GM23338 (cell line): ENCODE measurements around the gene FGF22. TPM values are rescaled to one million over a fixed set of nuclear protein-coding genes. Genes with fewer than 3 reads are reported as not detected.

Experiments used
- ATAC-seq: fragments of 200-7000 bp; cut with Tn5 transposase; 3 replicates; pipeline ENCODE4 v1.9.1; 2020
- DNase-seq: peaks from one replicate; pipeline ENCODE4 v3.0.0-alpha.2; 2015; ENCODE audit warnings: low spot score
- H2AFZ ChIP-seq: fragments of 200-600 bp; sonication (generic); 2 replicates; pipeline ENCODE4 v1.8.0; 2016; ENCODE audit warnings: antibody characterized with exemption, mild to moderate bottlenecking, moderate library complexity
- H3F3A ChIP-seq: fragments of 200-600 bp; sonication (generic); replicated peaks from 2 replicates; pipeline ENCODE4 v1.8.0; 2017; ENCODE audit warnings: antibody characterized with exemption, mixed run types, low read depth
- H3K27ac ChIP-seq: fragments of 200-600 bp; sonication (generic); 2 replicates; pipeline ENCODE4 v1.6.1; 2016; ENCODE audit warnings: low read depth
- H3K27me3 ChIP-seq: fragments of 200-600 bp; sonication (generic); 2 replicates; pipeline ENCODE4 v1.8.0; 2016; ENCODE audit warnings: mild to moderate bottlenecking, mixed run types, moderate library complexity; ENCODE audit not compliant: insufficient read depth
- H3K36me3 ChIP-seq: fragments of 200-600 bp; sonication (generic); 2 replicates; pipeline ENCODE4 v1.8.0; 2016; ENCODE audit warnings: mild to moderate bottlenecking; ENCODE audit not compliant: insufficient read depth
- H3K4me1 ChIP-seq: fragments of 200-600 bp; sonication (generic); 2 replicates; pipeline ENCODE4 v1.8.0; 2016; ENCODE audit warnings: mild to moderate bottlenecking, moderate library complexity; ENCODE audit not compliant: insufficient read depth
- H3K4me2 ChIP-seq: fragments of 200-600 bp; sonication (generic); 2 replicates; pipeline ENCODE4 v1.7.1; 2017; ENCODE audit warnings: mixed run types
- H3K4me3 ChIP-seq: fragments of 200-600 bp; sonication (generic); 2 replicates; pipeline ENCODE4 v1.6.1; 2016; ENCODE audit warnings: mixed run types
- H3K79me2 ChIP-seq: fragments of 200-600 bp; sonication (generic); replicated peaks from 2 replicates; pipeline ENCODE4 v1.8.0; 2017; ENCODE audit warnings: mild to moderate bottlenecking; ENCODE audit not compliant: insufficient read depth
- H3K9me2 ChIP-seq: fragments of 200-600 bp; sonication (generic); 2 replicates; pipeline ENCODE4 v1.8.0; 2017; ENCODE audit not compliant: insufficient read depth
- H4K20me1 ChIP-seq: fragments of 200-600 bp; sonication (generic); replicated peaks from 2 replicates; pipeline ENCODE4 v1.8.0; 2017; ENCODE audit warnings: mild to moderate bottlenecking; ENCODE audit not compliant: insufficient read depth
- H3K27ac Mint-ChIP-seq: 2 replicates; pipeline ENCODE4 v1.8.0; 2020; ENCODE audit warnings: inconsistent platforms, mild to moderate bottlenecking, moderate library complexity, mixed read lengths
- H3K27me3 Mint-ChIP-seq: 3 replicates; pipeline ENCODE4 v1.8.0; 2022; ENCODE audit warnings: low read depth, mild to moderate bottlenecking, moderate library complexity, mixed read lengths, inconsistent platforms; ENCODE audit not compliant: insufficient read depth, poor library complexity
- H3K36me3 Mint-ChIP-seq: 3 replicates; pipeline ENCODE4 v1.8.0; 2021; ENCODE audit warnings: low read depth, mild to moderate bottlenecking, inconsistent platforms, moderate library complexity, mixed read lengths
- H3K4me1 Mint-ChIP-seq: 3 replicates; pipeline ENCODE4 v1.8.0; 2020; ENCODE audit warnings: mild to moderate bottlenecking, inconsistent platforms, mixed read lengths
- H3K4me3 Mint-ChIP-seq: 3 replicates; pipeline ENCODE4 v1.8.0; 2021; ENCODE audit warnings: moderate library complexity, mild to moderate bottlenecking, inconsistent platforms, mixed read lengths
- H3K9me3 Mint-ChIP-seq: 3 replicates; pipeline ENCODE4 v1.8.0; 2020; ENCODE audit warnings: moderate library complexity, mild to moderate bottlenecking, inconsistent platforms, mixed read lengths
- CREB1 ChIP-seq: fragments of 250-450 bp; sonication (Bioruptor Pico); IDR thresholded peaks from 2 replicates; pipeline ENCODE4 v1.5.0; 2020; ENCODE audit warnings: low read depth, mild to moderate bottlenecking, moderate library complexity
- EZH2 ChIP-seq: fragments of 200-600 bp; sonication (generic); IDR thresholded peaks from one replicate; pipeline ENCODE4 v1.8.0; 2017; ENCODE audit warnings: antibody characterized with exemption, mild to moderate bottlenecking, low read depth; ENCODE audit not compliant: unreplicated experiment
- EZH2phosphoT487 ChIP-seq: fragments of 200-600 bp; sonication (generic); IDR thresholded peaks from one replicate; pipeline ENCODE4 v1.8.1; 2018; ENCODE audit warnings: antibody characterized with exemption; ENCODE audit not compliant: unreplicated experiment
- JUNB ChIP-seq: IDR thresholded peaks from one replicate; pipeline ENCODE4 v1.6.1; 2016; ENCODE audit warnings: antibody characterized with exemption; ENCODE audit not compliant: unreplicated experiment
- NANOG ChIP-seq: IDR thresholded peaks from 2 replicates; pipeline ENCODE4 v1.6.1; 2016; ENCODE audit warnings: antibody characterized with exemption, borderline replicate concordance
- POLR2AphosphoS5 ChIP-seq: IDR thresholded peaks from 2 replicates; pipeline ENCODE4 v1.6.1; 2016; ENCODE audit warnings: antibody characterized with exemption, low read depth
- STAT1 ChIP-seq: IDR thresholded peaks from one replicate; pipeline ENCODE4 v1.6.1; 2016; ENCODE audit warnings: antibody characterized with exemption; ENCODE audit not compliant: unreplicated experiment
- ZNF114 ChIP-seq: fragments of 250-450 bp; sonication (Bioruptor Pico); IDR thresholded peaks from 2 replicates; pipeline ENCODE4 v1.5.0; 2020; ENCODE audit warnings: mild to moderate bottlenecking, moderate library complexity
- ZNF331 ChIP-seq: fragments of 250-450 bp; sonication (Bioruptor Pico); IDR thresholded peaks from 2 replicates; pipeline ENCODE4 v1.5.0; 2020; ENCODE audit warnings: low read depth, mild to moderate bottlenecking, moderate library complexity
- polyA plus RNA-seq: library from polyadenylated mRNA; unstranded; fragments of >200 nt; fragmentation: Nextera tagmentation; extraction: Ambion mirVana; gene quantifications from 2 replicates; pipeline ENCODE4 v1.2.1, GENCODE V29; 2016
- total RNA-seq: library from RNA; depleted of rRNA; stranded (reverse); fragments of >200 nt; shearing (Covaris generic); gene quantifications from 2 replicates; pipeline ENCODE4 v1.2.3, GENCODE V29; 2014
- TF ChIP-seq, protein P1 (sequence below), 2 experiments: fragments of 200-600 bp in 1 of 2; sonication (generic) in 1 of 2; conservative IDR thresholded peaks; 2 replicates each; pipeline versions ENCODE4 v1.5.1 to v1.6.1; 2016 to 2017; ENCODE audit warnings: antibody characterized with exemption in 2 of 2, low read depth in 2 of 2, mild to moderate bottlenecking in 2 of 2, moderate library complexity in 1 of 2
- TF ChIP-seq, protein P2 (sequence below): IDR thresholded peaks from 2 replicates; pipeline ENCODE4 v1.6.1; 2016; ENCODE audit warnings: antibody characterized with exemption
- TF ChIP-seq, protein P3 (sequence below): IDR thresholded peaks from one replicate; pipeline ENCODE4 v1.6.1; 2018; ENCODE audit warnings: antibody characterized with exemption; ENCODE audit not compliant: unreplicated experiment
- TF ChIP-seq, protein P4 (sequence below): fragments of 250-450 bp; sonication (Bioruptor Pico); IDR thresholded peaks from 2 replicates; pipeline ENCODE4 v1.5.0; 2020; ENCODE audit warnings: mild to moderate bottlenecking, moderate library complexity

The FGF22 gene
- total and polyA plus RNA-seq, 2 experiments from 2014 or later = 1.0 to 2.8 TPM

DNA sequence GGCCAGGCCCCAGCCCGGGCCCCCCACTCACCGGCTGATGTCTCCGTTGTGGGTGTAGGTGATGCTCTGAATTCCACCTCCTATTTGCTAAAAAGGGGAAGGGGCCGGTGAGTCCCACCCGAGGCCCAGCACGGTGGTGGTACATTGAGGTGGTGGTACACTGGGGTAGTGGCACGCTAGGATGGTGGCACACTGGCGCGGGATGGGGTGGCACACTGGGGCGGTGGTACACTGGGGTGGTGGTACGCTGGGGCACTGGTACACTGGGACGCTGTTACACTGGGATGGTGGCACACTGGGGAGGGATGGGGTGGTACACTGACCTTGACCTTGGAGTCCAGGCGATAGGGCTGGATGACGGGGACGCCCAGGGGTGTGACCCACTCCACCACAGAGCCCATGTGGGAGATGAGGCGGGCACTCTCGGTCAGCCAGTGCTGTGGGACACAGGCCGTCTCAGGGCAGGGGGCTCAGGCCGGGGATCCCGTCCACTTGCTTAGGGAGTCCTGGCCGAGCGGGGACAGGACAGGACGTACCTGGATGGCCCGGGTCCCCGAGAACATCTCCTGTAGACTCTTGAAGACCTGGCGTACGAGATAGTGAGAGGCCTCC, 20.9 kb upstream of the FGF22 start:
- H3K4me1 Mint-ChIP-seq = peaks cover 3% of the 10 kb centered on the region; the same call in 2 of the 3 replicates
- Histone ChIP-seq H3K27ac (no peak overlapping the region), H3K4me1 (no peaks in the 10 kb centered on the region), H4K20me1 (peaks cover 4% of the 10 kb centered on the region; the same call in 1 of the 2 replicates), H3K36me3 (no peaks in the 10 kb centered on the region), H3K79me2 (no peaks in the 10 kb centered on the region), H3K4me3 (no peak overlapping the region), H3K4me2 (no peak overlapping the region), H3F3A (no peaks in the 10 kb centered on the region), H3K27me3 (no peaks in the 10 kb centered on the region), H2AFZ (no peak overlapping the region), H3K9me2 (no peaks in the 10 kb centered on the region)
- no peak for ATAC-seq
- no peak for TF ChIP-seq ZNF114
- no peak for TF ChIP-seq CREB1 (CRISPR knock-in tag)
- TF ChIP-seq JUNB = no peak
- no peak for TF ChIP-seq EZH2
- no peak for TF ChIP-seq STAT1
- TF ChIP-seq, protein P1, sequence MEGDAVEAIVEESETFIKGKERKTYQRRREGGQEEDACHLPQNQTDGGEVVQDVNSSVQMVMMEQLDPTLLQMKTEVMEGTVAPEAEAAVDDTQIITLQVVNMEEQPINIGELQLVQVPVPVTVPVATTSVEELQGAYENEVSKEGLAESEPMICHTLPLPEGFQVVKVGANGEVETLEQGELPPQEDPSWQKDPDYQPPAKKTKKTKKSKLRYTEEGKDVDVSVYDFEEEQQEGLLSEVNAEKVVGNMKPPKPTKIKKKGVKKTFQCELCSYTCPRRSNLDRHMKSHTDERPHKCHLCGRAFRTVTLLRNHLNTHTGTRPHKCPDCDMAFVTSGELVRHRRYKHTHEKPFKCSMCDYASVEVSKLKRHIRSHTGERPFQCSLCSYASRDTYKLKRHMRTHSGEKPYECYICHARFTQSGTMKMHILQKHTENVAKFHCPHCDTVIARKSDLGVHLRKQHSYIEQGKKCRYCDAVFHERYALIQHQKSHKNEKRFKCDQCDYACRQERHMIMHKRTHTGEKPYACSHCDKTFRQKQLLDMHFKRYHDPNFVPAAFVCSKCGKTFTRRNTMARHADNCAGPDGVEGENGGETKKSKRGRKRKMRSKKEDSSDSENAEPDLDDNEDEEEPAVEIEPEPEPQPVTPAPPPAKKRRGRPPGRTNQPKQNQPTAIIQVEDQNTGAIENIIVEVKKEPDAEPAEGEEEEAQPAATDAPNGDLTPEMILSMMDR (conservative IDR thresholded peaks at IDR 0.05; ENCODE audit: low read depth in 2 of 2) = no peak
- TF ChIP-seq, protein P2, sequence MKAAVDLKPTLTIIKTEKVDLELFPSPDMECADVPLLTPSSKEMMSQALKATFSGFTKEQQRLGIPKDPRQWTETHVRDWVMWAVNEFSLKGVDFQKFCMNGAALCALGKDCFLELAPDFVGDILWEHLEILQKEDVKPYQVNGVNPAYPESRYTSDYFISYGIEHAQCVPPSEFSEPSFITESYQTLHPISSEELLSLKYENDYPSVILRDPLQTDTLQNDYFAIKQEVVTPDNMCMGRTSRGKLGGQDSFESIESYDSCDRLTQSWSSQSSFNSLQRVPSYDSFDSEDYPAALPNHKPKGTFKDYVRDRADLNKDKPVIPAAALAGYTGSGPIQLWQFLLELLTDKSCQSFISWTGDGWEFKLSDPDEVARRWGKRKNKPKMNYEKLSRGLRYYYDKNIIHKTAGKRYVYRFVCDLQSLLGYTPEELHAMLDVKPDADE = no peak
- TF ChIP-seq, protein P3, sequence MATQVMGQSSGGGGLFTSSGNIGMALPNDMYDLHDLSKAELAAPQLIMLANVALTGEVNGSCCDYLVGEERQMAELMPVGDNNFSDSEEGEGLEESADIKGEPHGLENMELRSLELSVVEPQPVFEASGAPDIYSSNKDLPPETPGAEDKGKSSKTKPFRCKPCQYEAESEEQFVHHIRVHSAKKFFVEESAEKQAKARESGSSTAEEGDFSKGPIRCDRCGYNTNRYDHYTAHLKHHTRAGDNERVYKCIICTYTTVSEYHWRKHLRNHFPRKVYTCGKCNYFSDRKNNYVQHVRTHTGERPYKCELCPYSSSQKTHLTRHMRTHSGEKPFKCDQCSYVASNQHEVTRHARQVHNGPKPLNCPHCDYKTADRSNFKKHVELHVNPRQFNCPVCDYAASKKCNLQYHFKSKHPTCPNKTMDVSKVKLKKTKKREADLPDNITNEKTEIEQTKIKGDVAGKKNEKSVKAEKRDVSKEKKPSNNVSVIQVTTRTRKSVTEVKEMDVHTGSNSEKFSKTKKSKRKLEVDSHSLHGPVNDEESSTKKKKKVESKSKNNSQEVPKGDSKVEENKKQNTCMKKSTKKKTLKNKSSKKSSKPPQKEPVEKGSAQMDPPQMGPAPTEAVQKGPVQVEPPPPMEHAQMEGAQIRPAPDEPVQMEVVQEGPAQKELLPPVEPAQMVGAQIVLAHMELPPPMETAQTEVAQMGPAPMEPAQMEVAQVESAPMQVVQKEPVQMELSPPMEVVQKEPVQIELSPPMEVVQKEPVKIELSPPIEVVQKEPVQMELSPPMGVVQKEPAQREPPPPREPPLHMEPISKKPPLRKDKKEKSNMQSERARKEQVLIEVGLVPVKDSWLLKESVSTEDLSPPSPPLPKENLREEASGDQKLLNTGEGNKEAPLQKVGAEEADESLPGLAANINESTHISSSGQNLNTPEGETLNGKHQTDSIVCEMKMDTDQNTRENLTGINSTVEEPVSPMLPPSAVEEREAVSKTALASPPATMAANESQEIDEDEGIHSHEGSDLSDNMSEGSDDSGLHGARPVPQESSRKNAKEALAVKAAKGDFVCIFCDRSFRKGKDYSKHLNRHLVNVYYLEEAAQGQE = no peak
- no peak for TF ChIP-seq ZNF331 (CRISPR knock-in tag)
- TF ChIP-seq EZH2phosphoT487 = no peak
- no peak for TF ChIP-seq POLR2AphosphoS5
- no peak for TF ChIP-seq NANOG
- TF ChIP-seq, protein P4, sequence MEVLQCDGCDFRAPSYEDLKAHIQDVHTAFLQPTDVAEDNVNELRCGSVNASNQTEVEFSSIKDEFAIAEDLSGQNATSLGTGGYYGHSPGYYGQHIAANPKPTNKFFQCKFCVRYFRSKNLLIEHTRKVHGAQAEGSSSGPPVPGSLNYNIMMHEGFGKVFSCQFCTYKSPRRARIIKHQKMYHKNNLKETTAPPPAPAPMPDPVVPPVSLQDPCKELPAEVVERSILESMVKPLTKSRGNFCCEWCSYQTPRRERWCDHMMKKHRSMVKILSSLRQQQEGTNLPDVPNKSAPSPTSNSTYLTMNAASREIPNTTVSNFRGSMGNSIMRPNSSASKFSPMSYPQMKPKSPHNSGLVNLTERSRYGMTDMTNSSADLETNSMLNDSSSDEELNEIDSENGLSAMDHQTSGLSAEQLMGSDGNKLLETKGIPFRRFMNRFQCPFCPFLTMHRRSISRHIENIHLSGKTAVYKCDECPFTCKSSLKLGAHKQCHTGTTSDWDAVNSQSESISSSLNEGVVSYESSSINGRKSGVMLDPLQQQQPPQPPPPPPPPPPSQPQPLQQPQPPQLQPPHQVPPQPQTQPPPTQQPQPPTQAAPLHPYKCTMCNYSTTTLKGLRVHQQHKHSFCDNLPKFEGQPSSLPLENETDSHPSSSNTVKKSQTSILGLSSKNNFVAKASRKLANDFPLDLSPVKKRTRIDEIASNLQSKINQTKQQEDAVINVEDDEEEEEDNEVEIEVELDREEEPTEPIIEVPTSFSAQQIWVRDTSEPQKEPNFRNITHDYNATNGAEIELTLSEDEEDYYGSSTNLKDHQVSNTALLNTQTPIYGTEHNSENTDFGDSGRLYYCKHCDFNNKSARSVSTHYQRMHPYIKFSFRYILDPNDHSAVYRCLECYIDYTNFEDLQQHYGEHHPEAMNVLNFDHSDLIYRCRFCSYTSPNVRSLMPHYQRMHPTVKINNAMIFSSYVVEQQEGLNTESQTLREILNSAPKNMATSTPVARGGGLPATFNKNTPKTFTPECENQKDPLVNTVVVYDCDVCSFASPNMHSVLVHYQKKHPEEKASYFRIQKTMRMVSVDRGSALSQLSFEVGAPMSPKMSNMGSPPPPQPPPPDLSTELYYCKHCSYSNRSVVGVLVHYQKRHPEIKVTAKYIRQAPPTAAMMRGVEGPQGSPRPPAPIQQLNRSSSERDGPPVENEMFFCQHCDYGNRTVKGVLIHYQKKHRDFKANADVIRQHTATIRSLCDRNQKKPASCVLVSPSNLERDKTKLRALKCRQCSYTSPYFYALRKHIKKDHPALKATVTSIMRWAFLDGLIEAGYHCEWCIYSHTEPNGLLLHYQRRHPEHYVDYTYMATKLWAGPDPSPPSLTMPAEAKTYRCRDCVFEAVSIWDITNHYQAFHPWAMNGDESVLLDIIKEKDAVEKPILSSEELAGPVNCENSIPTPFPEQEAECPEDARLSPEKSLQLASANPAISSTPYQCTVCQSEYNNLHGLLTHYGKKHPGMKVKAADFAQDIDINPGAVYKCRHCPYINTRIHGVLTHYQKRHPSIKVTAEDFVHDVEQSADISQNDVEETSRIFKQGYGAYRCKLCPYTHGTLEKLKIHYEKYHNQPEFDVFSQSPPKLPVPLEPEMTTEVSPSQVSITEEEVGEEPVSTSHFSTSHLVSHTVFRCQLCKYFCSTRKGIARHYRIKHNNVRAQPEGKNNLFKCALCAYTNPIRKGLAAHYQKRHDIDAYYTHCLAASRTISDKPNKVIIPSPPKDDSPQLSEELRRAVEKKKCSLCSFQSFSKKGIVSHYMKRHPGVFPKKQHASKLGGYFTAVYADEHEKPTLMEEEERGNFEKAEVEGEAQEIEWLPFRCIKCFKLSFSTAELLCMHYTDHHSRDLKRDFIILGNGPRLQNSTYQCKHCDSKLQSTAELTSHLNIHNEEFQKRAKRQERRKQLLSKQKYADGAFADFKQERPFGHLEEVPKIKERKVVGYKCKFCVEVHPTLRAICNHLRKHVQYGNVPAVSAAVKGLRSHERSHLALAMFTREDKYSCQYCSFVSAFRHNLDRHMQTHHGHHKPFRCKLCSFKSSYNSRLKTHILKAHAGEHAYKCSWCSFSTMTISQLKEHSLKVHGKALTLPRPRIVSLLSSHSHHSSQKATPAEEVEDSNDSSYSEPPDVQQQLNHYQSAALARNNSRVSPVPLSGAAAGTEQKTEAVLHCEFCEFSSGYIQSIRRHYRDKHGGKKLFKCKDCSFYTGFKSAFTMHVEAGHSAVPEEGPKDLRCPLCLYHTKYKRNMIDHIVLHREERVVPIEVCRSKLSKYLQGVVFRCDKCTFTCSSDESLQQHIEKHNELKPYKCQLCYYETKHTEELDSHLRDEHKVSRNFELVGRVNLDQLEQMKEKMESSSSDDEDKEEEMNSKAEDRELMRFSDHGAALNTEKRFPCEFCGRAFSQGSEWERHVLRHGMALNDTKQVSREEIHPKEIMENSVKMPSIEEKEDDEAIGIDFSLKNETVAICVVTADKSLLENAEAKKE (CRISPR knock-in tag) = no peak
- no peaks in the 10 kb centered on the region for H3K9me3 Mint-ChIP-seq
- H3K27ac Mint-ChIP-seq = no peak overlapping the region
- H3K36me3 Mint-ChIP-seq = peaks cover 42% of the 10 kb centered on the region
- H3K4me3 Mint-ChIP-seq = no peak overlapping the region
- no peak for DNase-seq
- peaks cover 15% of the 10 kb centered on the region for H3K27me3 Mint-ChIP-seq
